Measurements from ENCODE around the gene MED12L.

The MED12L gene

DNA sequence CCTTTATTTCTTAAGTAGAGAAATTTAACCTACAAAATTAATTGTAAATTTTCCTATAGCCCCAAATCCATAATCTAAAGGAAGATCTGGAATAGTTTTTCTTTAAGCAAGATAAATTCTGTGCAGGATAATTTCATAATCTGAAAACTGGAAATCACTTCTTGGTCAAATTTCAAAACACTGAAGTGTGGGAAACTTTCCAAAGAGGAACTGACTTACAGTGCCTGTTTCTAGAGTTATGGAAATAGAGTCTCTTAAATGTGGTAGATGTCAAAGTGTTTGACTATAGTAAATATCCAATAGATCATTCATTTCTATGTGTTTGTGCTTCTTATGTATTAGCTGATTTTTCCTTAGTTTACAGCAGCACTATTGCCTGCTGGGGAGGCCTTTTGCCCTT lies 245.4 kb downstream of the MED12L start:
- no peak for DNase-seq

DNA sequence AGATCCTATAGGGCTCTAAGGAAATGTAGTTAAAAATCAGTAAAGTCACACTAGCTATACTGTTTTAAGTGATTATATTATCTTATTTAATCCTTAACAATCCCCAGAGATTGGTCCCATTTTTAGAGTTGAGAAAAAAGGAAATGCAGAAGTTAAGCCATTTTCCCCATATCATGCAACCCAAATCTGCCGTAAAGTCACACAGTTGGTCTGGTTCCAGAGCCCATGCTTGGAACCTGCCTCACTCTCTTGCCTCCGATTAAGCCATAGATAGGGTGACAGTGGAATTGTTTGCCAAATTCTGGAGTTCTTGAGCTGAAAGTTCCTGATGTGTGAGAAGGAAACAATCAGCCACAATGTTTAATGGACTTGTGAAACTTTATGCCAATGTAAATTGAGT lies 246.2 kb downstream of the MED12L start:
- no peak for DNase-seq

DNA sequence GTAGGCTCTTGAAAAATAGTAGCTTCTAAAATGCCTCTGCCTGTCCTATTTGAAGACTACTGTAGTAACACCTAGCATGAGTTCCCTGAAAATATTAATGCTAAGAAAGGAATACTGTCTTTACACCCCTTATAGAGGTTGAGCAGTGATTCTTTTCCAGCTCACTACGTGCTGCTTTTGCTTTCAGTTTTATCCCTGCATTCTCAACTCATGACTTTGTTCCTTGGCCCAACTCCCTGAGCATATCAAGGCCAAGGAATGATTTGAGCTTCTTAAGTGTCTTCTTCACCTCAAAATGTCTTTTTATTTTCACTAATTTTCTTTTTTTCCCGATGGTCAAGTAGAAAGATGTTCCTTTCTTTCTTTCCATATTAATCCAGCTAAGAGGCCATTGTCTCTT lies 260.4 kb downstream of the MED12L start:
- DNase-seq = no peak

DNA sequence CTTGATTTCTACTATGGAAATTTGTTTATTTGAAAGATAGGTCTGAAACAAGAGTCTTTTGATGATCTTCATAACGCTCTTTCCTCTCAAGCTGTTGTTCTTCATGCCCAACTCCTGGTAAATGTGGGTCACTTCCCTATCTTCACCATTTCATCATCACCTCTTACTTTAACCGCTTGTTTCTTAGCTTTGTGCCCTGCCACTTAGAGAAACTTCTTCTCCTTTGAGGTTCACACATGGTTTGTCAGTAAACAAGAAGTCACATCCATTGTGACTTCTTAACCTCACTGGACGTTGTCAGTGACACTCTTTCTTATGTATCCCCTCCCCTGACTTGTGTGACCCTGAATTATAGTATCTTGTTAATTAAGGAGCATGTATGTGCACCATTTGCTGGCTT lies 260.8 kb downstream of the MED12L start:
- DNase-seq = no peak

DNA sequence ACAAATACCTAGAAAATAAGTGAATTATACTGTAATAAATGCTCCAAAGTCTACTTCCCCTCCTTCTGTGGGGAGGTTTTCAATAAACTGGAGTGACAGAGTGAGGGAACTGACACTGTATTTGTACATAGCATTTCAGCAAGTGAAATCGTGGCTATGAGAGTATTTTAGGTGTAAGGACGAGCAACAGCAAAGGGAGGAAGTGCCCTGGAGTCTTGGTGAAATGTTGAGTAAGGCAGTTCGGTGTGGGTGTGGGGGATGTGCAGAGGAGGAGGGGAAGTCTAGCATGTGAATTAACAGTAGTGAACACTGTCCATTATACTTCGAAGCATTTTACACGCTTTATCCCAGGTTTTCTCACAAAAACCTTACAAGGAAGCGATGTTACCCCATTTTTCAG lies 262.0 kb downstream of the MED12L start:
- DNase-seq = no peak

DNA sequence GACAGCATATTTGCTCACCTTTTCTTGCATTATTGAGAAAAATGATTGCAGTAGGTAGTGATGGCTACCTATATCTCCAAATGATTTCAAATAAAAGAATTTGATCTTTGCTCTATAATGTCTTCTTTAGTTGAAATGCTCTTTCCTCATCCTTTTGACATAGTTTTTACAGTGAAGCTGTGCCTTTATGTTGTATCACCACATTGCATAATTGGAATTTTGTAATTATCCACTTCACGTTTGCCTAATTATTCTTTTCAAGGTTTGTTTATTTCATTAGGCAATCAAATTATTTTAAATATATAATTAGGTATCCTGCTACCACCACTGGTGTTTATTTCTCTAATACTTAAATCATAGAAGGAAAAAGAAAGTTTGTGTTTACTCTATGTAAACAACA lies 265.2 kb downstream of the MED12L start:
- no peak for DNase-seq

DNA sequence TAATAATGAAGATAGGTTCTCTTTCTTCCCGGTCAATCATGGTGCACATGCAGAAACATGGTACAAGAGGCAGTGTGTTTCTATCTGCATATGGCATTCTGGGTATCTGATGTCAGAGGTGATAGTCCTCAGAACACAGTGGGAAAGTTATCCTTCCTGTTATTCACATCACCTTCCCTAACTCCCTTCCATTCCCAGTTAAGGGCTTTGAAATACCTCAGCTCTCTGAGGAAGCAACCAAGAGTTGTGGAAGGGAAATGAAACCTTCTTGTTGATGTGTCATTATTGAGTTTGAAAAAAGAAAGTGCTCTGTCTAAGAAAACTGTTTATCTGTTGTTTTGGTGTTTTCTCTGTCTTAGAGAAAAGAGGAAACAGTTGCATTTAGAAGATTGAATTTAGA lies 265.8 kb downstream of the MED12L start:
- DNase-seq = no peak

DNA sequence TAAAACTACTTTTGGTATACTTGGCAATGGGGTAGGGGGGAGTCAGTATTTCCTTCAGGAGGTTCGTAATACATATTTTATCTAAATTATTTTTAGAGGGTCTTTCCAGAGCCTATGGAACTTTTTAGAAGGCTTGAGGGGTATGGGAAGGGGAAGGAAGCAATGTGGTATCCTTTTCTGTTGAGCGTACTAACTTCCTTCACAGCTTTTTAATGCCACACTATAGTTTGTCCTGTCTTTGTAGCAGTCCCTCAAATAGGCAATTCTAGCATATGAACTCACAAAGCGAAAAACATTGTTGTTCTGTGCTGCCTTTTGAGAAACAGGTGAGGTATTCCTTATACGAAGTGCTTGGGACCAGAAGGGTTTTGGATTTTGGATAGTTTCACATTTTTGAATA lies 266.2 kb downstream of the MED12L start:
- DNase-seq = no peak

DNA sequence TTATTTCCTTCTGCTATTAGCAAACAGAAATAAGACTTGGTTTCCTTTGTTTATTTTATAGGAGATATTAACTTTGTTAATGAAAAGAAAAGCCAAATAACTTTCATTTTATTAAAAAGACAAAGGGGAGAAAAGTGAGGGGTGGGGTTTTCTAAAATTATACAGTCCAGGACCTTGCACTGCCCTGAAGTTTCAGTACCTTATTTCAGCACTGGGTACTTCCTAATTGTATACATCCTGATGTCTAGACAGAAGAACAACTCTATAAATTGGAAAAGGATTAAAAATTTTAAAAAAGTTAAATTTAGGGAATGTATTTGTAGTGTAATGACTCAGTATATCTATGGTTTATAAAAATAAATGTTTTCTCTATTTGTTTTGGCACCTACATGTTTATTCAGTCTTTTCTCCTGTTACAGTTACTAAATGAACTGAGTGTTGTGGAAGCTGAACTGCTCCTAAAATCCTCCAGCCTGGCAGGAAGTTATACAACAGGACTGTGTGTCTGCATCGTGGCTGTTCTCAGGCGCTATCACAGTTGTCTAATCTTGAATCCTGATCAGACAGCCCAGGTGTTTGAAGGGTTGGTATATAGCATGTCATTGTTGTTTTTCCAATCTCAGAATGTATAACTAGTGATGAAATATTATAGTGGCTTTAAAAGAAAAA lies 271.5 kb downstream of the MED12L start:
- DNase-seq = no peak

DNA sequence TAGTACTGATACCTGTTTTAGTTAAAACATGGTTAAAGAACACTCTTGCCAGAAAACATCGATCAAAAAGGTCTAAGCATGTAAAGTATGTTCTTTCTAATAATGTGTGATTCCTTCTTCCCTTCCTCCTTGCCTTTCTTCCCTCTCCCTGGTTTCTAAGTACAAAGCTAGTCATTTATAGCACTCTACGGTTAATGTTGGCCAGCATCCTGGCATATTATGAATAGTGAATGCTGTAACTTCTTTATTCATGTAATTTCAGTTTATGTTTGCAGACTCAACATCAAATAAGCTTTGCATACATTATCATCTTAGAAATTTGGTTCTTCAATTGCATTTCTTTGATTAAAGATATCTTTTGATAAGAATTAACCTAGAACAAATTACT lies 272.0 kb downstream of the MED12L start:
- no peak for DNase-seq

DNA sequence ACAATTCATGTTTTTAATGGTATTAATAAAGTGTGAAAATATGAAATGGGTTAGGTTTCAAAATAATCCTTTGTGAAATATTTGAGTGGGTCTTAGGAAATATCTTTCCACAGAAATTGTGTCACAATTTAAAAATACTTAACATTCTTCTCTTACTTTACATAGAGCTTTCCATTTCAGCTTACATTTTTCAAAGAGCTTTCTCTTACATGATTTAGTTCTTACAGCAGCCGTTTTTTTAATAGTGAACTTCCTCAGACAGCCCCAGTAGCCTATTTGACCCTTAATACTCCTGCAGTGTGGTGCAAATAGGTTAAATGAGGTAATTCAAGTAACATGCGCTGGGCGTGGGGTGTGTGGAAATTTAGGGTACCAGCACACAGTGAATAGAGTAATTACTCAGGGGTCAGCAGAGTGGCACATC lies 277.3 kb downstream of the MED12L start:
- DNase-seq = no peak

DNA sequence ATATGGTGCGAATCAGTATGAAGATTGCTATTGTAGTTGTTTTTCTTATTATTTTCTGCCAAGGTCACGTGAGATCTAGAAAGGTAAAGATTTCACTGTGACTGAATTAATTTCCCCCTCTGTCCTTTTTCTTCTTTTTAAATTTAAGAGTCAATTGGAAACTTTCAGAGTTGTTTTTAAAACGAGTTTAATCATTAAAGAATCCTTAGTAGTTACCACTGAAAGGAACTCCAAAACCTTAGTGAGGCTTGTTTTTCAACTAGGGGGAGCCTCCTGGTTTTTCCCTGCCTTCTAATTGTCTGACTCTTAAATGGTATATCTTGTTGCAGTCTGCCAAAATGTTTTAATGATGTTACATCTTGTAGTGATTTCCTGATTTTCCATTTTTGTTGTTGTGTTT lies 281.5 kb downstream of the MED12L start:
- DNase-seq = no peak

DNA sequence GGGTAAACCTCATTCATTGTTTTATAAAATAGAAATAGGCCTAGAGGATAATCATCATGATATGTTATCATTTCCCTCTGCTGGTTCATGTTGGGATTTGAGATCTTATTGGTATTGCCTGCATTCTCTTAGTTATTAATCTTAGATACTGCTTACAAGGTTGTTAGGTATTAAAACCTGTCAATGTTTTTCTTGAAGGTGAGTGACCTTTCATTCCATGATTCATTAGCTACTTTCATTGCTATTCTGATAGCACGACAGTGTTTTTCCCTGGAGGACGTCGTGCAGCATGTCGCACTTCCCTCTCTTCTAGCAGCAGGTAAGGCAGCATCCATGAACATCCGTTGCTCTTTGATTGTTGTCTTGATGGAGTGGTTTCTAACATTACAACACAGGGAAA lies 282.0 kb downstream of the MED12L start:
- DNase-seq = no peak

DNA sequence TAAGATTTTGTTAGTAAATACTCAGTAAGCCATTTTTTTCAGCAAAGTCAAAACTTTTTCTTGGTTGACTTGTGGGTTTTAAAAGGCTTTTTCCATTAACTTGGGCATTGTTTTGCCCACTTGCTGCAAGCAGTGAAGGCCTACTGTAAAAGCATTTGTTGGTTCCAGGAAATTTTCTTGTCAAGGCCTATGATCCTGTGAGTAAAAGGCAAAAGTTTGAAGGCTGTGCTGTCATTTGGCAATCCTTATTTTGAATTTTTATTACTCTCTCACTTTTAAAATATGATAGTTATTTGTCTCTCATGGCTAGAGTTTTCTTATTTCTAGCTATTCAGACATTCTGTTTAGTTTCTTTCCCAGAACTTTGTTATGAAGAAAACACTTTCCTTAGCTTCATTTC lies 286.1 kb downstream of the MED12L start:
- no peak for DNase-seq

DNA sequence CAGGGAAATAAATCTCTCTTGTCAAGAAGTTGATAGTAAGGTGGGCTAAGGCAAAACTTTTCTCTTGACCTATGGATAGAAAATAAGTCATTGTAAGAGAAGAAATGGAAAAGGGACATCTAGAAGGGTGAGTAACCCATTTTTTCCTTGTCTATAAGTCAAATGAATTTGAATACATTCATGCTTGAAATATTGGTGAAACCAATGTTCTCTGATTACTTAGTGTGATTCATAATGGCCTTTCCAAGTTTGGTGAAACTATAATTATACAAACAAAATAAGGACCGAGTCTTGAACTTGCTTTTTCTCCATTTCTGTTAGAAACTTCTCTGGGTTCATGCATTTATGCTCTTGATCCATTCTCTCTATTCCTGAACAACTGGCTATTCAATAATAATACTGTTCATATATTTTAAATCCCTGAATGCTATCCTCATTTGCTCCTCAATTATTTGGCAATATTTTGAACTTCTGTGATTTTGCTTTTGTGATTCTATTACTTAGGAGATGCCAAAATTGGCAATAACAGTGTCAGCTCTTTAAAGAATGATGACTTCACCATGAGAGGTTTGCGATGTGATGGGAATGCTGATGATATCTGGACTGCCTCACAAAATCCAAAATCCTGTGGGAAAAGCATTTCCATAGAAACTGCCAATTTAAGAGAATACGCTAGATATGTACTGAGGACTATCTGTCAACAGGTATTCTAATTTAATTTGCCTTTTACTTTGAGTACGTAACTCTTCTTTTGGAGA lies 286.8 kb downstream of the MED12L start:
- no peak for DNase-seq

DNA sequence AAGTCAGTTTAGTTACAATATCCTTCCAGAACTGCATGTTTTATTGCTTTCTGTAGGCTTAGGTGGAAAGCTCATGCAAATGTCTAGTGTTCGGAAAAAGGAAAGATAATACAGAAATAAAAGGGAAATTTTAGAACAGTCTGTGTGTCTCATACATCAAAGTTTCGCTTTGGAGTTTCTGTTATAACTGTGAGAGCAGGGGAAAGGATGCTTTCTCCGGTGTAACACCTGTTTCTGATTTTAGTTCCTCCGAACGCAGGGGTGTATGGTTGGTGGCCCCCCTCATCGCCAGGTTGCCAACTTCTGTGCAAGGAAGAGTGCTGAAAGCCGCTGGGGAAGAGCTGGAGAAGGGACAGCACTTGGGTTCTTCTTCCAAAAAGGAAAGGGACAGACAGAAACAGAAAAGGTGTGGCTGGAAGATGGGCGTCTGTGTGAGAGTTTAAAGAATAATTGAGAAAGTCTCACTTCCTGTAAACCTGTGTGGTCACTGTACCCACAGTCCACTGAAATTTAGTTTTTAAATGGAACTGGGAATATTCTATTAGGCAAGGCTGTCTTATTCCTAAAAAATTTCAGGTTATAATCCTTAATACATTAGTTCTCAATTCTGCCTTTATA lies 292.4 kb downstream of the MED12L start:
- no peak for DNase-seq

DNA sequence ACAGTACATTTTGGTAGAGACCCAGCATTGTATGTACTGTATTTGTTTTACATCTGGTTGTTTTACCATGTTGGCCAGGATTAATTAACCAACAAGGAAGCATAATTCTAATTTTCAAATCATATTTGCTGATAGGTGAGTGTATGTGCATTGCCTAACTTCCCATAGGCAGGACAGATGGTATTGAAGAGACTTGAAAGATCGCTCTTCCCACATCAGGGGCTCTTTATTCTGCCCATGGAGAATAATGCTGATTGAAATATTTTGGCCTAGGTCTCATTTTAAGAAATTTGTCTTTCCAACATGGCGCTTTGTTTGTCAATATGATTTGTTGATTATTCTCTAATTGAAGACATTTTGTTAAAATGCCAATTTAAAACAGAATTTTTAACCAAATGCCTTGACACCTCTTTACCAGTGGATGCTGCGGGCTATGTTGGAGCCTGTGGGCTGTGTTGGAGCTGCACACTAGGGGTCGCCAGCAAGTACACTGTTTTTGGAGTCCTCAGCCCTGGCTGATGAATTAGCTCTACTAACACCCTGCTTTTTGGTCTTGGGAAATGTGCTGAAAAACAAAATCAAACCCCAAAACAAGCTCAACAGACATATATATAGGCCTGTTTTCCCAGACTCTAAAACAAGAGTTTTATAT lies 293.7 kb downstream of the MED12L start:
- no peak for DNase-seq

DNA sequence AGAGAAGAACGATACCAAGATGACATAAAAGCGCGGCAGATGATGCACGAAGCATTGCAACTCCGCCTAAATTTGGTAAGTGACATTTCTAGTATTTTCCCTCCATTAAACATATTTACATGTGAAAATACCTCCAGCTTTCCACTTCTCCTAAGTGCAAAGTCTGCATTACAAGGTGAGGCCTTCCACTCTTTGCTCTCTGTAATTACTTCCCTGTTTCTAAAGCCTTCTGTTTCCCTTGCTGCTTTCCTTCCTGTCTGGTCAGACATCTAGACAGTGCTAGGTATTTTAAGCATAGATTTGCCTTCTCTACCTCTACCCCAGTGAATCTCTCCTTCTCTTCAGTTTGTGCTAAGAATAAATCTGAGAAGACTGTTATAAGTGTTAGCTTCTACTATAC lies 297.2 kb downstream of the MED12L start:
- no peak for DNase-seq

DNA sequence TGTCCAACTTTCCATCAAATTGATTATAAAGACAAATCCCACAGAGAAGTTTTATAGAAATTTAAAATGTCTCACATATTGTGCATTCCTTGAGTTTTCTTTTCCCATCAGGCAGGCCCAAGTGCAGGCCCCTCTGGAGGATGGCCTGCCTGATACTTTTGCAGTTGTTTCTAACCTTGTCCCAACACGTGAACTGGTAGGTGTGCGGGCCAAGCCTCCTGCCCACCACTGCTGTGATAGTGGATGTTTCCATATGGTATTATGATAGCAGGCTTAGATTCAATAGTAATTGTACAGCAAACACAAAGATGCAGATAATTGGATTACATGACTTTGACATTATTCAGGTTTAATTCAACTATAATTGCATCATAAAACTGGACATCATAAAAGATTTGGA lies 297.6 kb downstream of the MED12L start:
- DNase-seq = no peak

DNA sequence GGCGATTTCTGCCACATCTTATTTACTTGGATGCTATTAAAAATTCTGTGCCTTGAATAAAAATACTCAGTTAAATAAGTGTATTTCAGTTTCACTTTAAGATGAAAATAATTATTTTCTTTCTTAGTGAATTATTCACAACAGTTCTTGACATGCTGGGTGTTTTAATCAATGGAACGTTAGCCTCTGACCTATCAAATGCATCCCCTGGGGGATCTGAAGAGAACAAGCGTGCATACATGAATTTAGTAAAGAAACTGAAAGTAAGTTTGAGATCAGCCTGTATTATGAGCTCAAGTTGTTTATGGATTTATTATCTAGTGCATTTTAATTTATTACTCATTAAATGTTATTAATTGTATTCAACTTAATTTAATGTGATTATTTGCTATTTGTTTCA lies 298.5 kb downstream of the MED12L start:
- DNase-seq = no peak

DNA sequence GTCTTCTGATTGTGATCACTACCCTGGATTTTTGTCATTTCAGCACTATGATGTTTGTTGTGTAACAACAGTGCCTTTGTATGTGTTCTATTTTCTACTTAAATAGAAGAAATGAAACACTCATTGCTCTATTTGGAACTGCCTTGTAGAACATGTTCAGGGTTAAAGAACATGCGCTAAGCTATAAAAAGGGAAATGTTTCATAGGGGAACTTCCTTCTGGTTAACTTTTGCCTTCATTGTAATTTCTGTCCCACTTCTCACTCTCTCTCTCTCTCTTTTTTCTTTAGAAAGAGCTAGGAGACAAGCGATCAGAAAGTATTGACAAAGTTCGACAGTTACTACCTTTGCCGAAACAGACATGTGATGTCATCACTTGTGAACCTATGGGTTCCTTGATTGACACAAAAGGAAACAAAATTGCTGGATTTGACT lies 299.3 kb downstream of the MED12L start, which contains the start of gene P2RY12:
TSS of gene P2RY12 (minus strand) at position 13 of the 434 bp plus-strand sequence. CDS start 45,908 bp downstream, outside the sequence.
- no peak for DNase-seq

DNA sequence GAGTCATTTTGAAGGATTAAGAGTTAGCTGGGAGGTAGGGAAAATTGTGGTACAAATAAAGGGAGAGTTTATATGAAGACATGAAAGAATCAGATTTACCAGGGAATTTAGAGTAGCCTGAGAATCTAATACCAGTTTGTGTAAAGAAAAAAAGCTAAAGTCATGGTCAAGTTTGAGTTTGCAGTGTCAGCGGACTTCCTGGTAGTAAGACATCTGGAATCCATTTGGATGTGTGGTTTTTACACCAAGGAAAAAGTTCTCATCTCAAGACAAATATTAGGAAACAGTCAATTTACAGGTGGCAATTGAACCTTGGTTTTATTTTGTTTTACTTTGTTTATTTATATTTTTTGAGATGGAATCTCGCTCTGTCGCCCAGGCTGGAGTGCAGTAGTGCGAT lies 300.6 kb downstream of the MED12L start:
- no peak for DNase-seq

DNA sequence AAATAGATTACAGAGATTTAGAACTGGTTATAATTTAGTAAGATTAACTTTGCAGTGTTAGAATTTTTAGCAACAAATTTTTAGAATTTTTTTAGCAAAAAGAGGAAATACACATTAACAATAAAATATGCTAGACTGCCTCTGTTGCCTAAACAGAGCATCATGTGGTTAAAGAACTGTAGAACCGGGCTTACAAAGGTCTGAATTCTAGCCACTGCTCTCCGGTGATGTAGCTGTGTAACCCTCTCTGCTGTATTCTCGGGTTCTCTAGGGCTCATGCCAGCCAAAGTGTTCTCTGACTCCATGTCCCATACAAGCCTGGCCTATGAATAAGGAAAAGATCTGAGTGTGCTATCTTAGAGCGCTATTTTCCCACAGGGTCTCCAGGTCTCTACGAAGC lies 302.0 kb downstream of the MED12L start:
- no peak for DNase-seq

DNA sequence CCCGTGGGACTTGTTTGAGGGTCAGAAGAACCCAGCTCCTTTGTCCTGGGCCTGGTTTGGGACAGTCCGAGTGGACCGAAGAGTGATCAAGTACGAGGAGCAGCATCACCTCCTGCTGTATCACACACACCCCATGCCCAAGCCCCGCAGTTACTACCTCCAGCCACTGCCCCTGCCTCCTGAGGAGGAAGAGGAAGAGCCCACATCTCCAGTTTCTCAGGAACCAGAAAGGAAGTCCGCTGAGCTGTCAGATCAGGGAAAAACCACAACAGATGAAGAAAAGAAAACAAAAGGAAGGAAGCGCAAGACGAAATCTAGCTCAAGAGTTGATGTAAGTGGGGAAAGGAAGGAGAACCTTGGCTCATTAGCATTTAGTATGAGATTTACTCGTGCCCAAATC lies 302.4 kb downstream of the MED12L start:
- DNase-seq = no peak
